Panc1 (cell line): ENCODE data around the gene LRRC39.
"Not testable (repeated sequence)": the region's sequence is repeated elsewhere in the genome, so short reads cannot be mapped to it uniquely, and the experiment has no call there.

Experiments used
- POLR2AphosphoS5 ChIP-seq: IDR thresholded peaks from 2 replicates; pipeline ENCODE4 v1.6.1; 2012; ENCODE audit warnings: mild to moderate bottlenecking, low read depth, low read length, moderate library complexity
- TF ChIP-seq, protein P1 (sequence below): fragments of 450-650 bp; IDR thresholded peaks from 2 replicates; pipeline ENCODE4 v1.5.1; 2017; ENCODE audit warnings: mild to moderate bottlenecking

DNA sequence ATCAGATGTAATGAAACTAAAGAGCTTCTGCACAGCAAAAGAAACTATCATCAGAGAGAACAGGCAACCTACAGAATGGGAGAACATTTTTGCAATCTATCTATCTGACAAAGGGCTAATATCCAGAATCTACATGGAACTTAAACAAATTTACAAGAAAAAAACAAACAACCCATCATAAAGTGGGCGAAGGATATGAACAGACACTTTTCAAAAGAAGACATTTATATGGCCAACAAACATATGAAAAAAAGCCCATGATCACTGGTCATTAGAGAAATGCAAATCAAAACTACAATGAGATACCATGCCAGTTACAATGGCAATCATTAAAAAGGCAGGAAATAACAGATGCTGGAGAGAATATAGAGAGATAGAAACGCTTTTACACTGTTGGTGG is 27.0 kb upstream of the LRRC39 start:
- TF ChIP-seq POLR2AphosphoS5 = not testable (repeated sequence)
- TF ChIP-seq, protein P1, sequence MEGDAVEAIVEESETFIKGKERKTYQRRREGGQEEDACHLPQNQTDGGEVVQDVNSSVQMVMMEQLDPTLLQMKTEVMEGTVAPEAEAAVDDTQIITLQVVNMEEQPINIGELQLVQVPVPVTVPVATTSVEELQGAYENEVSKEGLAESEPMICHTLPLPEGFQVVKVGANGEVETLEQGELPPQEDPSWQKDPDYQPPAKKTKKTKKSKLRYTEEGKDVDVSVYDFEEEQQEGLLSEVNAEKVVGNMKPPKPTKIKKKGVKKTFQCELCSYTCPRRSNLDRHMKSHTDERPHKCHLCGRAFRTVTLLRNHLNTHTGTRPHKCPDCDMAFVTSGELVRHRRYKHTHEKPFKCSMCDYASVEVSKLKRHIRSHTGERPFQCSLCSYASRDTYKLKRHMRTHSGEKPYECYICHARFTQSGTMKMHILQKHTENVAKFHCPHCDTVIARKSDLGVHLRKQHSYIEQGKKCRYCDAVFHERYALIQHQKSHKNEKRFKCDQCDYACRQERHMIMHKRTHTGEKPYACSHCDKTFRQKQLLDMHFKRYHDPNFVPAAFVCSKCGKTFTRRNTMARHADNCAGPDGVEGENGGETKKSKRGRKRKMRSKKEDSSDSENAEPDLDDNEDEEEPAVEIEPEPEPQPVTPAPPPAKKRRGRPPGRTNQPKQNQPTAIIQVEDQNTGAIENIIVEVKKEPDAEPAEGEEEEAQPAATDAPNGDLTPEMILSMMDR = not testable (repeated sequence)
